ENCODE results near the gene FKBP10.
A peak's percentile ranks its signal among the peaks of the same experiment; 100 is the strongest.
"Not testable (repeated sequence)": the region's sequence is repeated elsewhere in the genome, so short reads cannot be mapped to it uniquely, and the experiment has no call there.

FKBP10 gene

GRCh38 chr17:41844971-41845370 is 32.2 kb downstream of the FKBP10 start:
- DNase-seq, result no peak

GRCh38 chr17:41848788-41849187 is 36.0 kb downstream of the FKBP10 start:
- DNase-seq, result no peak

- DNase-seq, result no peak
Measured at GRCh38 chr17:41849251-41849990, 36.6 kb downstream of the FKBP10 start.

- not testable (repeated sequence) for DNase-seq
Measured at GRCh38 chr17:41851382-41851781, 38.6 kb downstream of the FKBP10 start.

GRCh38 chr17:41860254-41860931 is 47.6 kb downstream of the FKBP10 start:
- DNase-seq, result no peak

- DNase-seq, result no peak
Measured at GRCh38 chr17:41863074-41863848, 50.5 kb downstream of the FKBP10 start.

GRCh38 chr17:41864498-41864835 is 51.7 kb downstream of the FKBP10 start:
- DNase-seq, result no peak

- peak; percentile 62 for DNase-seq
Measured at GRCh38 chr17:41864836-41865595, 52.2 kb downstream of the FKBP10 start, which contains the start of gene KLHL11. Gene KLHL11 (minus strand): TSS chr17:41865423. CDS start chr17:41865370, 53 bp downstream.

GRCh38 chr17:41865596-41865893 is 52.7 kb downstream of the FKBP10 start:
- no peak for DNase-seq

GRCh38 chr17:41868568-41868967 is 55.8 kb downstream of the FKBP10 start:
- no peak for DNase-seq

GRCh38 chr17:41869426-41869825 is 56.6 kb downstream of the FKBP10 start:
- DNase-seq, result no peak

GRCh38 chr17:41870097-41870496 is 57.3 kb downstream of the FKBP10 start:
- DNase-seq, result no peak

- no peak for DNase-seq
Measured at GRCh38 chr17:41870627-41871026, 57.8 kb downstream of the FKBP10 start.

GRCh38 chr17:41871789-41872188 is 59.0 kb downstream of the FKBP10 start:
- DNase-seq, result no peak
